Brain microvascular endothelial cell (primary cell): ENCODE data around the gene CBX4.

Experiments
- DNase-seq: peaks from one replicate; pipeline ENCODE4 v3.0.0-alpha.2; 2020
- H3K27ac ChIP-seq: fragments of 250-450 bp; sonication (Bioruptor Pico); 2 replicates; pipeline ENCODE4 v1.5.1; 2020; ENCODE audit warnings: mild to moderate bottlenecking, moderate library complexity
- H3K27me3 ChIP-seq: fragments of 250-450 bp; sonication (Bioruptor Pico); replicated peaks from 2 replicates; pipeline ENCODE4 v1.5.1; 2020; ENCODE audit warnings: mild to moderate bottlenecking
- H3K36me3 ChIP-seq: fragments of 250-450 bp; sonication (Bioruptor Pico); replicated peaks from 2 replicates; pipeline ENCODE4 v1.5.1; 2020; ENCODE audit warnings: mild to moderate bottlenecking
- H3K4me3 ChIP-seq: 2 replicates; pipeline ENCODE4 v1.5.1; 2011; ENCODE audit warnings: low read depth, mild to moderate bottlenecking, control low read depth, low read length, moderate library complexity
- CTCF ChIP-seq: IDR thresholded peaks from 2 replicates; pipeline ENCODE4 v1.5.1; 2011; ENCODE audit warnings: low read depth, mild to moderate bottlenecking, moderate library complexity, low read length, control low read depth, inconsistent platforms; ENCODE audit errors: missing control alignments
- in situ Hi-C: cut with HindIII; loops from 2 replicates; pipeline ENCODE4 v1.10.0; 2017; ENCODE audit warnings: low sequenced_read_pairs, low pct_ligation_motif_present

CBX4 gene

GRCh38 chr17:79836972-79837887, 2.0 kb downstream of the CBX4 start:
- TF ChIP-seq CTCF, result peak; percentile 35
- peak; percentile 41 for DNase-seq
- in situ Hi-C loops, result no loop called here
- H3K27me3 ChIP-seq, result peaks cover 23% of the 10 kb centered on the region
- H3K27ac ChIP-seq, result no peak overlapping the region
- H3K36me3 ChIP-seq, result peaks cover 18% of the 10 kb centered on the region
- peak overlapping the region; percentile 75 for H3K4me3 ChIP-seq

- Histone ChIP-seq H3K36me3 (peaks cover 18% of the 10 kb centered on the region), H3K4me3 (peak overlapping the region; percentile 15), H3K27ac (no peak overlapping the region), H3K27me3 (peaks cover 16% of the 10 kb centered on the region)
- no peak for DNase-seq
- TF ChIP-seq CTCF, result no peak
- in situ Hi-C loops, result no loop called here
Measured at GRCh38 chr17:79836510-79836971, 2.7 kb downstream of the CBX4 start.

- peaks cover 18% of the 10 kb centered on the region for H3K36me3 ChIP-seq
- no peak for TF ChIP-seq CTCF
- peaks cover 11% of the 10 kb centered on the region for H3K27me3 ChIP-seq
- in situ Hi-C loops, result no loop called here
- DNase-seq, result no peak
- no peak overlapping the region for H3K27ac ChIP-seq
- no peak overlapping the region for H3K4me3 ChIP-seq
Measured at GRCh38 chr17:79835953-79836509, 3.2 kb downstream of the CBX4 start.

GRCh38 chr17:79835470-79835899, 3.8 kb downstream of the CBX4 start:
- Histone ChIP-seq H3K4me3 (no peak overlapping the region), H3K27ac (no peak overlapping the region), H3K27me3 (peaks cover 6% of the 10 kb centered on the region), H3K36me3 (peaks cover 18% of the 10 kb centered on the region)
- in situ Hi-C loops, result no loop called here
- peak; percentile 22 for TF ChIP-seq CTCF
- no peak for DNase-seq

- in situ Hi-C loops, result no loop called here
- TF ChIP-seq CTCF, result peak; percentile 77
- peaks cover 18% of the 10 kb centered on the region for H3K36me3 ChIP-seq
- DNase-seq, result no peak
- no peak overlapping the region for H3K27ac ChIP-seq
- H3K4me3 ChIP-seq, result no peak overlapping the region
- no peaks in the 10 kb centered on the region for H3K27me3 ChIP-seq
Measured at GRCh38 chr17:79834565-79835469, 4.4 kb downstream of the CBX4 start.
